ENCODE results near the gene SF1.

DNA sequence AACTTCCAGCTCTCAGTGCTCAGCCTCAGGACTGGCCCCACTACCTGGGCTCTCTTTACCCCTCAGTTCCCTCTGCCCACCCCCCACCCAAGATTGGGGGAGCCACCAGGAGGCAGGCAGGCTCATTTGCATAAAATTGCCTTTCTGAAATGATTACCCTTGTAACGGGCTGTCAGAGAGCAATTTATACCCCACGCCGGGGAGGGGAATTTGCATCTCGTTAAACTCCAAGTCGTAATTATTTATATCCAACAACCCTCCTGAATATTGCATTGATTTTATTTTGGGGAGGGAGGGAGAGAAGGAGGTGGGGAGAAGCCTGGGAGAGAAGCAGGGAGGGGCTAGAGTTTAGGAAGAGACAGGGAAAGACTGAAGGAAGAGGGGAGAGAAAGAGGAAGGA lies 63.7 kb downstream of the SF1 start:
- TF ChIP-seq, protein P1, sequence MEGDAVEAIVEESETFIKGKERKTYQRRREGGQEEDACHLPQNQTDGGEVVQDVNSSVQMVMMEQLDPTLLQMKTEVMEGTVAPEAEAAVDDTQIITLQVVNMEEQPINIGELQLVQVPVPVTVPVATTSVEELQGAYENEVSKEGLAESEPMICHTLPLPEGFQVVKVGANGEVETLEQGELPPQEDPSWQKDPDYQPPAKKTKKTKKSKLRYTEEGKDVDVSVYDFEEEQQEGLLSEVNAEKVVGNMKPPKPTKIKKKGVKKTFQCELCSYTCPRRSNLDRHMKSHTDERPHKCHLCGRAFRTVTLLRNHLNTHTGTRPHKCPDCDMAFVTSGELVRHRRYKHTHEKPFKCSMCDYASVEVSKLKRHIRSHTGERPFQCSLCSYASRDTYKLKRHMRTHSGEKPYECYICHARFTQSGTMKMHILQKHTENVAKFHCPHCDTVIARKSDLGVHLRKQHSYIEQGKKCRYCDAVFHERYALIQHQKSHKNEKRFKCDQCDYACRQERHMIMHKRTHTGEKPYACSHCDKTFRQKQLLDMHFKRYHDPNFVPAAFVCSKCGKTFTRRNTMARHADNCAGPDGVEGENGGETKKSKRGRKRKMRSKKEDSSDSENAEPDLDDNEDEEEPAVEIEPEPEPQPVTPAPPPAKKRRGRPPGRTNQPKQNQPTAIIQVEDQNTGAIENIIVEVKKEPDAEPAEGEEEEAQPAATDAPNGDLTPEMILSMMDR (IDR thresholded peaks at IDR 0.05): no peak
- TF ChIP-seq POLR2A (IDR thresholded peaks at IDR 0.05) (no peak), EP300 (IDR thresholded peaks at IDR 0.05) (no peak)
